IPS-11a (cell line): Measurements from ENCODE around the gene TNS4.
"Not testable (repeated sequence)": the region's sequence is repeated elsewhere in the genome, so short reads cannot be mapped to it uniquely, and the experiment has no call there.

ENCODE experiments used
- H3K4me3 ChIP-seq: one replicate; pipeline ENCODE4 v1.5.1; 2013; ENCODE audit warnings: low read depth, low read length, control low read depth

TNS4 gene

GRCh38 chr17:40501499-40501911, at the start of gene TNS4:
Gene TNS4, minus strand, starts transcription at chr17:40501623. Its CDS starts 5,198 bp downstream, at chr17:40496425.
- H3K4me3 ChIP-seq, result no peak within 1 kb of the TSS

- H3K4me3 ChIP-seq, result no peak overlapping the region
Observed at GRCh38 chr17:40550608-40551007, 49.2 kb upstream of the TNS4 start.

- H3K4me3 ChIP-seq, result no peak overlapping the region
Observed at GRCh38 chr17:40548982-40549685, 47.7 kb upstream of the TNS4 start.

GRCh38 chr17:40548491-40548981, 47.1 kb upstream of the TNS4 start:
- no peak overlapping the region for H3K4me3 ChIP-seq

- no peak overlapping the region for H3K4me3 ChIP-seq
Observed at GRCh38 chr17:40547785-40548478, 46.5 kb upstream of the TNS4 start.

GRCh38 chr17:40547079-40547784, 45.8 kb upstream of the TNS4 start:
- no peak overlapping the region for H3K4me3 ChIP-seq

- H3K4me3 ChIP-seq, result not testable (repeated sequence)
Observed at GRCh38 chr17:40546497-40546896, 45.1 kb upstream of the TNS4 start.

GRCh38 chr17:40545660-40546059, 44.2 kb upstream of the TNS4 start:
- H3K4me3 ChIP-seq, result no peak overlapping the region

- no peak overlapping the region for H3K4me3 ChIP-seq
Observed at GRCh38 chr17:40542558-40543411, 41.4 kb upstream of the TNS4 start.

- H3K4me3 ChIP-seq, result no peak overlapping the region
Observed at GRCh38 chr17:40541873-40542557, 40.6 kb upstream of the TNS4 start.

GRCh38 chr17:40541060-40541872, 39.8 kb upstream of the TNS4 start:
- H3K4me3 ChIP-seq, result no peak overlapping the region

GRCh38 chr17:40540448-40540847, 39.0 kb upstream of the TNS4 start:
- H3K4me3 ChIP-seq, result no peak overlapping the region

GRCh38 chr17:40539711-40540411, 38.4 kb upstream of the TNS4 start:
- H3K4me3 ChIP-seq, result no peak overlapping the region

- no peak overlapping the region for H3K4me3 ChIP-seq
Observed at GRCh38 chr17:40538936-40539705, 37.7 kb upstream of the TNS4 start.

GRCh38 chr17:40538019-40538935, 36.9 kb upstream of the TNS4 start:
- no peak overlapping the region for H3K4me3 ChIP-seq

GRCh38 chr17:40536295-40537171, 35.1 kb upstream of the TNS4 start:
- H3K4me3 ChIP-seq, result no peak overlapping the region
